MCF 10A (cell line): ENCODE results near the gene FGF11. TPM values are rescaled to one million over a fixed set of nuclear protein-coding genes. Genes with fewer than 3 reads are reported as not detected.

Experiments used
- BruUV-seq: library from RNA; stranded (reverse); fragments of 400-500 nt; replicated peaks from 2 replicates; lab custom pipeline; 2021; lab: Mats Ljungman, UMichigan
- CTCF ChIA-PET: fragments of 300-600 bp; sonication (Branson Sonifier 250); formaldehyde crosslinking; extraction: SDS; loops from one replicate; lab custom pipeline; 2021; ENCODE audit warnings: antibody characterized with exemption, inconsistent platforms; lab: Yijun Ruan, JAX
- POLR2A ChIA-PET: fragments of 300-600, 350-650 bp; sonication (Branson Sonifier 250); formaldehyde crosslinking; extraction: SDS; loops from one replicate; lab custom pipeline; 2020; ENCODE audit warnings: antibody characterized with exemption, inconsistent platforms; lab: Yijun Ruan, JAX
- DNase-seq: peaks from one replicate; pipeline ENCODE4 v3.0.0-alpha.2; 2018; ENCODE audit not compliant: unreplicated experiment
- H3K27ac Mint-ChIP-seq: one replicate; pipeline ENCODE4 v1.8.0; 2022; ENCODE audit warnings: mild to moderate bottlenecking, low read depth, mixed read lengths; ENCODE audit not compliant: unreplicated experiment
- H3K27me3 Mint-ChIP-seq: one replicate; pipeline ENCODE4 v1.8.0; 2022; ENCODE audit warnings: mixed read lengths; ENCODE audit not compliant: insufficient read depth, unreplicated experiment
- H3K36me3 Mint-ChIP-seq: one replicate; pipeline ENCODE4 v1.8.0; 2022; ENCODE audit warnings: mild to moderate bottlenecking, moderate library complexity, mixed read lengths; ENCODE audit not compliant: insufficient read depth, unreplicated experiment
- H3K4me1 Mint-ChIP-seq: one replicate; pipeline ENCODE4 v1.8.0; 2022; ENCODE audit warnings: mixed read lengths; ENCODE audit not compliant: insufficient read depth, unreplicated experiment
- H3K4me3 Mint-ChIP-seq: one replicate; pipeline ENCODE4 v1.8.0; 2022; ENCODE audit warnings: mild to moderate bottlenecking, moderate library complexity, mixed read lengths; ENCODE audit not compliant: unreplicated experiment
- H3K9me3 Mint-ChIP-seq: one replicate; pipeline ENCODE4 v1.8.0; 2022; ENCODE audit warnings: mixed read lengths; ENCODE audit not compliant: unreplicated experiment
- intact Hi-C: fragments of 100-400 bp; cut with micrococcal nuclease; formaldehyde crosslinking; loops from 2 replicates; pipeline ENCODE4 v1.14.1; 2022
- total RNA-seq: library from RNA; stranded (reverse); gene quantifications from 2 replicates; pipeline ENCODE4 v1.2.3, GENCODE V29; 2022
- TF ChIP-seq, protein P1 (sequence below): fragments of 200-600 bp; IDR thresholded peaks from one replicate; pipeline ENCODE4 v1.8.0; 2022; ENCODE audit warnings: antibody characterized with exemption, mild to moderate bottlenecking; ENCODE audit not compliant: unreplicated experiment

FGF11 gene
- total RNA-seq, 1 experiment from 2014 or later, result 0.84 TPM

DNA sequence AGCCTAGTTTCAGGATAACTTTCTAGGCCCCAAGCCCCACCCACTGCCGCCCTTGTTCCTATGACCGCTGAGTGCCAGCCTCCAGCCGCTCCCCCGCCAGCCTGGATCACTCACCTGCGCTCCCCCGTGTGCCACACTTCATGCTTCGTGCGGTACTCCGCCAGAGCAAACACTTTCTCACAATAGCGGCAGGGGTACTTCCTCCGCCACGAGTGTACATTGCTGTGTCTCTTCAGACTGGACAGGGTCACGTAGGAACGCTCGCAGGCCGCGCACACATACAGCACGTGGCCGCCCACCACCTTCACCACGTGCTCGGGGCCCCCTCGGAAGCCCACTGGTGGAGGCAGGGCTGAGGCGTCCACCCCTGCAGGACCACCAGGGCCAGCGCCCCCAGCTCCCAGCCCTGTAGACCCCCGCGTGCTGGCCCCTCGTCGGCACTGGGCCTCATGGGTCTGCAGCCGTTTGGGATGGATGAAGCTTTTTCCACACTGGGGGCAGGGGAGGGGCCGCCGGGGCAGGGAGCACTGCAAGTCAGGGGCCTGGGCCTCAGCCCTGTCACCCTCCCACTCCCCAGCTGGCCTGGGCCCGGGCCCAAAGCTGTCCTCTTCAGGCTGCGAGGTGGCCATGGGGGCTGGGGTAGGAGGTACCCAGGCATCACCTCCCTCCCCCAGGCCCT is 26.4 kb downstream of the FGF11 start:
- CTCF ChIA-PET, result interaction anchor here (0.5 to 1.2 kb wide), 2 partner anchors 29 to 447 kb away, joined by 3 to 6 read pairs; no protein-coding TSS in a partner anchor
- Mint-ChIP-seq H3K36me3 (peaks cover 52% of the 10 kb centered on the region), H3K9me3 (no peaks in the 10 kb centered on the region), H3K4me1 (peaks cover 10% of the 10 kb centered on the region), H3K27me3 (no peaks in the 10 kb centered on the region), H3K27ac (no peak overlapping the region), H3K4me3 (no peak overlapping the region)
- no peak for DNase-seq
- TF ChIP-seq, protein P1, sequence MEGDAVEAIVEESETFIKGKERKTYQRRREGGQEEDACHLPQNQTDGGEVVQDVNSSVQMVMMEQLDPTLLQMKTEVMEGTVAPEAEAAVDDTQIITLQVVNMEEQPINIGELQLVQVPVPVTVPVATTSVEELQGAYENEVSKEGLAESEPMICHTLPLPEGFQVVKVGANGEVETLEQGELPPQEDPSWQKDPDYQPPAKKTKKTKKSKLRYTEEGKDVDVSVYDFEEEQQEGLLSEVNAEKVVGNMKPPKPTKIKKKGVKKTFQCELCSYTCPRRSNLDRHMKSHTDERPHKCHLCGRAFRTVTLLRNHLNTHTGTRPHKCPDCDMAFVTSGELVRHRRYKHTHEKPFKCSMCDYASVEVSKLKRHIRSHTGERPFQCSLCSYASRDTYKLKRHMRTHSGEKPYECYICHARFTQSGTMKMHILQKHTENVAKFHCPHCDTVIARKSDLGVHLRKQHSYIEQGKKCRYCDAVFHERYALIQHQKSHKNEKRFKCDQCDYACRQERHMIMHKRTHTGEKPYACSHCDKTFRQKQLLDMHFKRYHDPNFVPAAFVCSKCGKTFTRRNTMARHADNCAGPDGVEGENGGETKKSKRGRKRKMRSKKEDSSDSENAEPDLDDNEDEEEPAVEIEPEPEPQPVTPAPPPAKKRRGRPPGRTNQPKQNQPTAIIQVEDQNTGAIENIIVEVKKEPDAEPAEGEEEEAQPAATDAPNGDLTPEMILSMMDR, result no peak
- POLR2A ChIA-PET, result interaction anchor here (0.5 to 1.6 kb wide), 4 partner anchors 10 to 119 kb away, joined by 3 to 5 read pairs (median 4); no protein-coding TSS in a partner anchor
- BruUV-seq, result no TSS peak
- intact Hi-C loops, result no loop called here

DNA sequence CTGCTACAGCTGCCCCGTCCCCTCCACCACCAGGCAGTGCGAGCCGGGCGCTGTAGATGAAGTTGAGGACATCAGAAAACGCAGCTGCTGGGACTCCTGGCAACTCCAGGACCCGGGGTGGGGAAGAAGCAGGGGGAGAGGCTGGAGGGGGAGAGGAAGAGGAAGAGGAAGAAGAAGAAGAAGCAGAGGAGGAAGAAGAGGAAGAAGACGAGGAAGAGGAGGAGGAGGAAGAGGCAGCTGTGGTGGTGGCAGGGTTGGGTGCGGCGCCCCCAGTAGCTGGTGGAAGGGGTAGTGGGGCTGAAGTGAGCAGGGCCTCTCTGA is 27.0 kb downstream of the FGF11 start:
- H3K36me3 Mint-ChIP-seq, result peaks cover 46% of the 10 kb centered on the region
- TF ChIP-seq, protein P1, result no peak
- POLR2A ChIA-PET, result interaction anchor here (0.6 to 2.8 kb wide), 6 partner anchors 10 to 29 kb away, joined by 3 to 16 read pairs (median 4); partner anchors contain the start of gene POLR2A
- H3K27me3 Mint-ChIP-seq, result no peaks in the 10 kb centered on the region
- intact Hi-C loops, result no loop called here
- no peak for DNase-seq
- H3K9me3 Mint-ChIP-seq, result no peaks in the 10 kb centered on the region
- H3K4me1 Mint-ChIP-seq, result peaks cover 5% of the 10 kb centered on the region
- CTCF ChIA-PET, result interaction anchor here (0.5 to 1.2 kb wide), 2 partner anchors 29 to 446 kb away, joined by 3 to 6 read pairs; no protein-coding TSS in a partner anchor
- peak overlapping the region; percentile 31 for H3K27ac Mint-ChIP-seq
- H3K4me3 Mint-ChIP-seq, result no peak overlapping the region
- BruUV-seq, result no TSS peak

DNA sequence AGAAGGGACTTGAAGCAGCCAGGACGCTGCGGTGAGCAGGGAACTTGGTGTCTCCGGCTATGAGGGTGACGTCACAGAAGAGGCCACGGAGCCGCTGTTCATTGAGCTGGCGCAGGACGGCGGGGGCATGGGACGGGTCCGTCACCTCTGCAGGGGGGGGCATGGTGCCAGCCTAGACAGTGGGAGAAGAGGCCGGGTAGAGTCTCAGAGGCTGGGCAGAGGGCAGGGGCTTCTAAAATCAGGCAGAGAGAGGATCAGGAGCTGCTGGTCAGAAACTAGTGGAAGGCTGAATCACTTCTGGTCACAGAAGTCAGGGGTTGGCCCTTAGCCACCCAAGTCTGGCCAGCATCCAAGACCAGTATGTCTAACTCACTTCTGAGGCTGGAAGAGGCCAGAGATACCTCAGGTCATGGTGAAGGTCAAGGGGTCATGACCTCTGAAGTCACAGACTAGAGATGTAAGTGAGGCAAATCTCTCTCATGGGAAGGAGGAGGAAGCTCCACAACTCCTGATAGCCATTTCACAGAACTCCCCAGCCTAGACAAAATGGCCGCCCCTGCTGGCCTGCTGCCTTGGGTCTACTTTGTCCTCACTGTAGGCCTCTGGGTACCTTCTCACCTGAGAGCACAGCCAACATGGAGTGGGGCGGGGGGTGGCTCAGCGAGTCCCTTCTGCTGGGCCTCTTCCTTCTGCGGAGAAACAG is 27.5 kb downstream of the FGF11 start:
- DNase-seq, result no peak
- H3K4me3 Mint-ChIP-seq, result no peak overlapping the region
- peaks cover under 1% of the 10 kb centered on the region for H3K4me1 Mint-ChIP-seq
- ChIA-PET CTCF (interaction anchor here (0.5 to 1.2 kb wide), 4 partner anchors 10 to 1081 kb away, joined by 3 to 6 read pairs (median 3); no protein-coding TSS in a partner anchor), POLR2A (interaction anchor here (0.7 to 2.8 kb wide), 6 partner anchors 9 to 30 kb away, joined by 3 to 16 read pairs (median 4); partner anchors contain the start of gene POLR2A)
- no peaks in the 10 kb centered on the region for H3K27me3 Mint-ChIP-seq
- H3K36me3 Mint-ChIP-seq, result peaks cover 41% of the 10 kb centered on the region
- intact Hi-C loops, result no loop called here
- H3K27ac Mint-ChIP-seq, result peak overlapping the region; percentile 31
- TF ChIP-seq, protein P1, result no peak
- BruUV-seq, result no TSS peak
- H3K9me3 Mint-ChIP-seq, result no peaks in the 10 kb centered on the region

DNA sequence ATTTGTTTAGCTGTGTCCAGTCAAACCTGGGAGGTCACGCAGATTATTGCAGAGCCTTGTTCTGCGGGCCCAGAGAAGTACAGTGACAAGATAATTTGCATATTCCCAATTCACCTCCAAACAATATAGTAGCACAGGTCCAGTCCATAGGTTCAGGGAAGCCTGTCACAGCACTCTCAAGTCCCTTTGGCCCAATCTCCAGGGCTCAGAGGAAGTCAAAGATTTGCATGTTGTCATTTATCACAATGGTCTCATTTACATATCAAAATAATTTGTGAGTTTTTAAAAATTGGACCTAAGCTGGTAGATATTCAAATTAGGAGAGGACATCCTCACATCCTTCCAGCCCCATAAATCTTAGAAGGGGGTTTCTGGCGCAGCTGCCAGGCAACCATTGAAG is 28.2 kb downstream of the FGF11 start:
- ChIA-PET CTCF (interaction anchor here (0.7 to 0.9 kb wide), 3 partner anchors 9 to 1082 kb away, joined by 3 to 4 read pairs (median 3); no protein-coding TSS in a partner anchor), POLR2A (interaction anchor here (0.8 to 2.8 kb wide), 4 partner anchors 9 to 23 kb away, joined by 3 to 16 read pairs (median 7); partner anchors contain the start of gene POLR2A)
- H3K9me3 Mint-ChIP-seq, result no peaks in the 10 kb centered on the region
- BruUV-seq, result no TSS peak
- TF ChIP-seq, protein P1, result no peak
- H3K4me1 Mint-ChIP-seq, result no peaks in the 10 kb centered on the region
- H3K27me3 Mint-ChIP-seq, result no peaks in the 10 kb centered on the region
- no peak overlapping the region for H3K27ac Mint-ChIP-seq
- no peak for DNase-seq
- intact Hi-C loops, result no loop called here
- peaks cover 35% of the 10 kb centered on the region for H3K36me3 Mint-ChIP-seq
- H3K4me3 Mint-ChIP-seq, result no peak overlapping the region
